NCI-H82 (cell line): ENCODE results near the gene COL1A1.

Source experiments
- DNase-seq: peaks from one replicate; lab custom pipeline; 2025; lab: John Stamatoyannopoulos, UW

COL1A1 gene

DNA sequence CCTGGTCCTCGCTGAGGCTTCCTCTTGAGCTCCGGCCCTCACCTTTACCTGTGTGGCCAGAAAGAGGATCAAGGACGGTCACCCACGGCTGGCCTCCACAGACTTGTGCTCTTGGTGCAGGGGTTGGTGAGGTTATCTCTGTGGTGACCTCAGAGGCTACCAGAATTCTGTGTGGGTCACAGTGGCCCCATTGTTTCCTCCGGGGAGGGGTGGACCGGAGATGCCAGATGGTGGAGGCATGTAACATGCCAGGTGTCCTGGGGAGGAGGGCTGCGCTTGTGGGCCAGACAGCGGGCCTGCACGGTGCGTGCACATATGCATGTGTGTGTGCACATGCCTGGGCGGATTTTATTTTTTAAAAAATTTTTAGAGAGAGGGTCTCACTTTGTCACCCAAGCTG is 29.3 kb downstream of the COL1A1 start:
- DNase-seq = no peak

DNA sequence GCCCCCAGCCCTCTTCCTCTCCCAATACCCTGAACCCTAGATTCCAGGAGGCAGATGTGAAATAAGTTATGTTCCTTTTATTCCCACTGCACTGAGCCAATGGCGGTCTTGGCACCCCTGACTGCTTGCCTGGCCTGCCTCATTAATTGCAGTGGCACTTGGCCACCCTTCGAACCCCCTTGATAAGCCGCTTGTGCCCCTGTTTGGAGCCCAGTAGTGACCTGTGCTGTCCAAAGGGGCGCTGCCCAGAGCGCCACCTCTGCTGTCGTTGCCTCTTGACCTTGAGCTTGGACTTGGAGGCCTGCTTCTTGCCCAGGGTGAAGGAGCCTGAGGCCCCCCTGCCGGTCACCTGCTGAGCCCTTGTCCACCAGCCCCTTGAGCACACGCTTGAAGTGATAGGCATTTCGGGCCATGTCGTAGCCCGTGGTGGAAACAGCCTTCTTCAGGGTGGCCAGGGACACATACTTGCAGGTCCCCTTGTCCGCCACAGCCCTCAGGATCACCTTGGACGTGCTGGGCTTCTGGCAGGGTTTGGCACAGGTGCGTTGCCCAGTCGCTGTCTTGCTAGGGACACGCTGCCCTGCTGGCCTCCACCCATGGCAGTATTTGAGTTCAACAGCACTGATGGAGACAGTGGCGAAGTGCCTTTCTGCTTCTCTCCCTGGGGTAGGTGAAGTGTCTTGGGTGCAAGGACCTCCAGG is 29.9 kb downstream of the COL1A1 start:
- no peak for DNase-seq

DNA sequence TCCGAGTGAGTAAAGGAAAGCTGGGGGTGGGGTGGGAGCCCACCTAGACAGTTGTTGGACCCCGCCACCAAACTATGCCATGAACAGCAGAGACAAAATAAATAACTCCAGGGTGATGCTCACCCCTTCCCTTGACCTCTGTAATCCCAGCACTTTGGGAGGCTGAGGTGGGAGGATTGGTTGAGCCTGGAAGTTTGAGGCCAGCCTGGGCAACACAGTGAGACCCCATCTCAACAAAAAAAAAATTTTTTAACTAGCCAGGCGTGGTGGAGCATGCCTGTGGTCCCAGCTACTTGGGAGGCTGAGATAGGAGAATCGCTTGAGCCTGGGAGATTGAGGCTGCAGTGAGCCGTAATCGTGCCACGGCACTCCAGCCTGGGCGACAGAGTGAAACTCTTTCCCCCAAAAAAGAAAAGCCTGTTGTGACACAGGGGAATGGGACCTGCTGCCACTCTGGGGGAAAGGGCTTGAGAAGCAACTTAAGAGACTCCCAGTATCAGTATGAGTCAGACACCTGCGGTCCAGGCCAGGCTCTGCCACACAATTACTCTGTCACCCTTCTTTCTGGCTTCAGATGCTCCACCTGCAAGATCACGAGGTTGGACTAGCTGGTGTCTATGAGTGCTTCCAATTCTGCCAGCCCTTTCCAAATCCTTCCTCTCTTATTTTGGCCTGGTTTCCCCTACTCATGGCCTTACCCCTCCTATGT is 30.6 kb downstream of the COL1A1 start:
- DNase-seq = no peak

DNA sequence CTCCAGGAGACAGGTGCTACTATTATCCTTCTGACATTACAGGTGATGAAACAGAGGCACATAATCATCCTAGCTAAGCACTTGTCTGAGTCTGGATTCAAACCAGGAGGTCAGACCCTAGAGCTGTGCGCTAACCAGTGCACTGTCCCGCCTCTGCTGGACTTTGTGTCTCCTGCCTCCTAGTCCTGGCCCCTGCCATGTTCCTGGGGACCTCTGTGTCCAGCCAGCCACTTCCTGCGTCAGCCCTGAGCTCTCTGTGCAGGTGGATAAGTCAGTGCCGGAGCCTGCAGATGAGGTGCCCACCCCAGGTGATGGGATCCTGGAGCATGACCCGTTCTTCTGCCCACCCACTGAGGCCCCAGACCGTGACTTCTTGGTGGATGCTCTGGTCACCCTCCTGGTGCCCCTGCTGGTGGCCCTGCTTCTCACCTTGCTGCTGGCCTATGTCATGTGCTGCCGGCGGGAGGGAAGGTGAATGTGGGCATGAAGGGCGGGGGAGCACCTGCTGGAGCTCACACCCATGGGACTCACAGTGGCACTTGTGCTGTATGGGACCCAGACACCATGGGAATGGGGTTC is 31.5 kb downstream of the COL1A1 start:
- DNase-seq = no peak

DNA sequence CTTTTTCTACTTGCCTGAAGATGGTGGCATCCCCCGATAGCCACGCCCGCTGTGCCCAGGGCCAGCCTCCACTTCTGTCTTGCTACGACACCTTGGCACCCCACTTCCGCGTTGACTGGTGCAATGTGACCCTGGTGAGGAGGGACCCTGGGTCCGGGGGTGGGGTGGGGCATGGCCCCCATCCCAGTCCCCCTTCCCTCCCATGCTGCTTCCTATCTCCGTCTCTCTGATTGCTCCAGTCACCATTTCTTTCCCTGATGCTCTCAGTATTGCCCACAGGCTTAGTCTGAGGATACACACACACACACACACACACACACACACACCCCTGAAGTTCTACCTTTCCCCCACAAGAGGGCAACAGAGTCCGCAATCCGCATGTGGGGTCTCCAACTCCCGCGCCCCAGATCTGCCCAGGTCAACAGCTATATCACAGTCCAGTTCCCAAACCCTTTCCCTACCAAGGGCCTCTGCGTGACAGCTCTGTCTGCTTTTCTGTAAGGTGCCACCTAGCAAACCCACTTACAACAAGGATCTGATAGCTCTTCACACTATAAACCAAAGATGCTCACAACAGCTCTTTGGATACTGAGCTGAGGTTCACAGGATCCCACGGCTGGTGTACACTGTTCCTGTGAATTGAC is 32.2 kb downstream of the COL1A1 start:
- DNase-seq = peak; percentile 77

DNA sequence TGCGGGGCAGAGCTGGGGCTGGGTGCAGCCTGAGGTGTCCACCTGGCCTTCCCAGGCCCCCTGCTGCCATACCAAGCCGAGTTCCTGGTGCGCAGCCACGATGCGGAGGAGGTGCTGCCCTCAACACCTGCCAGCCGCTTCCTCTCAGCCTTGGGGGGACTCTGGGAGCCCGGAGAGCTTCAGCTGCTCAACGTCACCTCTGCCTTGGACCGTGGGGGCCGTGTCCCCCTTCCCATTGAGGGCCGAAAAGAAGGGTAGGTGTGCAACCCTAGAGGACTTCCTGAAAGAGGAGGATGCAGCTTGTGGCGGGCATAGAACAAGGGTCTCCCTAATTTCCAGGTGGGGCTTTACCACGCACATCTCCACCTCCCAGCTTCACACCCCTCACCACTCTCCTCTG is 33.1 kb downstream of the COL1A1 start:
- DNase-seq = no peak

DNA sequence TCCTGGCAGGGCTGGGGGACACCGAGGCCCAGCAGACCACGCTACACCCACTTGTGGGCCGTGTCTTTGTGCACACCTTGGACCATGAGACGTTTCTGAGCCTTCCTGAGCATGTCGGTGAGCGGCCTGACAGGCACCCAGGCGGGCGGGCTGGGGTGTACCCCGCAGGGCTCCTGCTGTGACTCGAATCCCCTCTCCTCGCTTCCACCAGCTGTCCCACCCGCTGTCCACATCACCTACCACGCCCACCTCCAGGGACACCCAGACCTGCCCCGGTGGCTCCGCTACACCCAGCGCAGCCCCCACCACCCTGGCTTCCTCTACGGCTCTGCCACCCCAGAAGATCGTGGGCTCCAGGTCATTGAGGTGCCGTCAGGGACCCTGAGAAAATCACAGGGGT is 34.1 kb downstream of the COL1A1 start:
- no peak for DNase-seq

DNA sequence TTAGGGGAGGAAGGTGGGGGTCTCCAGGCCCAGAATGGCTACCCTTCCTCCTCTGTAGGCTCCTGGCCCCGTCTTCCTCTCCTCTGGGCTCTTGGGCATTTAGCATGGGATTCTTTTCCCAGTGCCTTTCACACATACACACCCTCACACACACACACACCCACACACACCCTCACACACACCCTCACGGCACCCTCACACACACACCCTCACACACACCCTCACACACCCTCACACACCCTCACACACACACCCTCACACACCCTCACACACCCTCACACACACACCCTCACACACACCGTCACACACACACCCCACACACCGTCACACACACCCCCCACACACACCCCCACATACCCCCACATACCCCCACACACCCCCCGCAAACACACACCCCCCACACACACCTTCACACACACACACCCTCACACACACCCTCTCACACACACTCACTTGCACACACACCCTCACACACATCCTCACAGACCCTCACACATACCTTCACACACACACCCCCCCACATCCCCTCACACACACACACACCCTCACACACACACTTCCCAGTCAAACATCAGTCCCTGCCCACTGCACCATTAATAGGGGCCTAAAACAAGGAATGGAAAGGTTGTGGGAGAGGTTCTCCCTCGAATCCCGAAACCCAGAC is 34.8 kb downstream of the COL1A1 start:
- no peak for DNase-seq

DNA sequence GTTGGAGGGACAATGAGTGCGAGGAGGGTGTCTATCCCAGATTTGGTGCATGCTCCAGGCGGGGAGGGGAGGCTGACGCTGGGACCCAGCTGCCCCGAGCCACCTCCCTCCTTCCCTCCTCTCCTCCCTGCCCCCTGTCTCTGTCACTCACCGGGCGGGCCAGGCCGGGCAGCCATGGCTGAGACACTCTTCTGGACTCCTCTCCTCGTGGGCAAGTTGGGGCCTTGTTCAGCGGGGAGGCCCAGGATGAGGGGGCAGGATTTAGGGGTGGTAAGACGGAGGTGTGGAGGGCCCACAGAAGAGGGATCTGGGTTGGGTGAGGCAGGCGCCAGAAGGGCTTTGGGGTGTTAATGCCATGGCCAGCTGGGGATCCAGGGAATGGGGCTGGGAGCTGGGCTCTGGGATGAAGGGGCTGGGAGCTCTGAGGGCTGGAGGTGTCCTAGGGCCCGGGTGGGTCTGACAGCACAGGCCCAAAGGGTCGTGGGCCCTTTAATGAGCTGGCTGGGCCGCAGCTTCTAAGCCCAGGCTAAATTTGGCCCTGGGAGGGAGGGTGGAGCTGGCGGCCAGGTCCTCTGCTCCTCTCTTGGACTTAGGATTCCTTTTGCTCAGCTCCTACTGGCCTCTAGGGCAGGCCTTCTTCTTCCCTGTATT is 35.4 kb downstream of the COL1A1 start, which contains the start of gene SGCA:
Gene SGCA (plus strand): TSS at position 139 of the 651 bp plus-strand sequence. CDS start 36 bp downstream, at position 175.
- no peak for DNase-seq

DNA sequence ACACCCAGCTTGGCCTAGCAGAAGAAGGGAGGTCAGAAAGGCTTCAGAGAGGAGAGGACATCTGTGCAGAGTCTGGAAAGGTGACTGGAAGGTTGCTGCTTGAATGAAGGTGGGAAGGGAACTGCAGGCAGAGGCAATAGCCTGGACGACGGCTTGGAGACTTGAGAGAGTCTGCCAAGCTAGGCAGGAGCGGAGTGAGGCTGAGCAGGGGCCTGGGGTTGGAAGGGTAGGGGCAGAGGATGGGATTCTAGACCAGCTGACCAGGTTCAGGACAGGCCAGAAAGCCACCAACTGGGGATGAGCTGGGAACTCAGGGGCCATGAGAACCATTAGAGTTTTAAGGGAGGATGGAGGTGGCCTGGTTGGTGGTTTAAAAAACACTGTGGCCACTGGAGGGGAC is 36.0 kb downstream of the COL1A1 start:
- DNase-seq = no peak

DNA sequence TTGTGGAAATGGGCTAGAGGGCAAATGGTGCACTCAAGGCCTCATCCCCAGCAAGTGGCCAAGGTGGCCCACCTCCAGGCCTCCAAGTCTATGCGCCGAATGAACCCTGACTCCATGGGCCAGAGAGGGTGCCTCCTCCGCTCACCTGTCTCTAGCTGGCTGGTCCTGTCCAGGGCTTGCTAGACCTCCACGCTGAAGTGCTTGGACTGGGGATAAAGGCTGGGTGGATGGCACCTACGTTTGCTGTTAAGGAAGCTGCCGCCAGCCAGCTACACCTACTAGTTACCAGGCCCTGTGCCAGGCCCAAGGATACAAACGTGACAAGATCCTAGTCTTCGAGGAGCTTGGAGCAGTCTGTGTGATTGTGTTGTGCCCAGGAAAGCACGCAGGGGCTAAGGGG is 36.4 kb downstream of the COL1A1 start:
- no peak for DNase-seq

DNA sequence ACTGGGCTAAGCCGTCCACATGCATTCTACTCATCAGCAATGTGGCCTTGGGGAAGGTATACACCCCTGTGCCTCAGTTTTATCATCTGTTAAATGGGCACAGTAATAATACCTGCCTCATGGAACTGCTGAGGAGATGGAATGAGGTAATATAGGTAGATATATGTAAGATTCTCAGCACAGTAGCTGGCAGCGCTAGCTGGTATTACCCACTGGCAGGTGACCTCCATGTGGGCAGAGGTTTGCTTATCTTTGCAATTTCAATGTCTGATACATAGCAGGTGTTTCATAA is 36.8 kb downstream of the COL1A1 start:
- DNase-seq = no peak

DNA sequence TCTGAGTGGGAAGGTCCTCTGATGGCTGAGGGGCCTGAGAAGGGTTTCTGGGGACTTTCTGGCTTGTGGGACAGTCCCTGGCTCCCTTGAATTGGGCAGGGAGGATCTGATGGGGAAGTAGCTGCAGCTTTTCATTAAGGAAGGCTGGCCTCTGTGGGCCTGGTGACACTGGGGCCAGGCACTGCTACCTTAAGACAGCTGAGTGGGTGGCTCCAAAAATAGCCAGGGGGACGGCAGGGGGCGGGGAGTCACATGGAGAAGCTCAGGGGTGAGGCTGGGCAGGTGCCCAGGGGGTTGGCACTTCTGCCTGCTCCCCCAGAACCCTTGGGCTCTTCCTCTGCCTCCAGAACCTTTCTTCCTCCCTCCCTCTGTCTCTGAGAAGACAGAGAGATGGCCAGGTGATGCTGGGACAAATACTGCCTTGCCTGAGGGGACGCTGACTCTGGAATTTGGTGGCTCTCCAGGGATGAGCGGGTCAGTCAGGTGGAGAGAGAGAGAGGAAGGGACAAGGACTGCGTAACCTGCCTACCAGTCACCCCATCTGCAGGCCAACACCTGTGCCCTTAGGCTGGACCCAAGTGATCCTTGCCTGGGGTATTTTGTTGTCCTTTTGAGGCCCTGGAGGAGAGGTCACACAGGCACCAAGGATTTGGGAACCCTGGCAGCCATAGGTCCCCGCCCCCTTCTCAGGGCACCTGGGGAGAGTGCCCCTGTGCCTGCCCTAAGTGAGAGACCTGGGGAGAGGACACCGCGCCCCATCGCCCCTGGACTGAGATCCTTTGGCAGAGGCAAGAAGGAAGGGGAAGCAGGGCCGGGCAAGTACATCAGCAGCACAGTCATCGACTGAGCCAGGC is 37.4 kb downstream of the COL1A1 start:
- DNase-seq = no peak

DNA sequence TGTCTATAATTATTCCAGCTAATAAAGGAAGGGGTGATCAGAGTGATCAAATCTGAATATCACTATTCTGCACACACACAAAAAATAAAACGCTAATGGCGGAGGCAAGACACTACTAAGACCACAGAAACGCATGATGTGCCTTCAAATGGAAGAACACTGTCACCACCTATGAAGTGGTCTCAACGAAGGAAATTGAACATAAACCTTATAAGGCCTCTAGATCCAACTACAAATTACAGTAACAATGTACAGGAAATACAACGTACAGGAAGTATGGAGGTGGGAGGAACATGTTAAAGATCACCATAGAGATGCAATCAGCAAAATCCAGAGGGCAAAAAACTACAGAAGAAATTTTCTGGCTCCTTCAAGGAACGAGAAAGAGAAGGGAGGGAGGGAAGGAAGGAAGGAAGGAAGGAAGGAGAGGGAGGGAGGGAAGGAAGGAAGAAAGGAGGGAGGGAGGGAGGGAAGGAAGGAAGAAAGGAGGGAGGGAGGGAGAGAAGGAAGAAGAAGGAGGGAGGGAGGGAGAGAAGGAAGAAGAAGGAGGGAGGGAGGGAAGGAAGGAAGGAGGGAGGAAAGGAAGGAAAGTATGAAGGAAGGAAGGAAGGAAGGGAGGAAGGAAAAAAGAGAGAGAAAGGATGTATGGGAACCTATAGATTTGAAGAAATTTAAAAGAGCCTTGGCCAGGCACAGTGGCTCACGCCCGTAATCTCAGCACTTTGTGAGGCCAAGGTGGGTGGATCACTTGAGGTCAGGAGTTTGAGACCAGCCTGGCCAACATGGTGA is 38.8 kb downstream of the COL1A1 start:
- no peak for DNase-seq

DNA sequence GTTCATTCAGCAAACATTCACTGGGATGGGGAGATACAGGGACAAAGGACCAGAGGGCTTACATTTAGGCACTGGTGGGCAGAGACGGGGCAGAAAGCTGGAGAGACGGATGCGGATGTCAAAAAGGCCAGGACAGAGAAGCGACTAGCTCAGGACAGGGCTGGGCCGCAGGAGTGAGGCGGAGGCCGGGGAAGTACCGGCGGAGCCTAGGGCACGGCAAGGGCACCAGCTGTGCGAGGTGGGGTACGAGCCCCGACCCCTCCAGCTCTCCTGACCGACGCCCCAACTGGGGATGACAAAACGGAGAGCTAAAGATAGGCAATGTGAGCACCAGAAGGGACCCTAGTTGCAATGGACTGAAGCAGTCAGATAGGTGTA is 39.5 kb downstream of the COL1A1 start:
- DNase-seq = no peak

DNA sequence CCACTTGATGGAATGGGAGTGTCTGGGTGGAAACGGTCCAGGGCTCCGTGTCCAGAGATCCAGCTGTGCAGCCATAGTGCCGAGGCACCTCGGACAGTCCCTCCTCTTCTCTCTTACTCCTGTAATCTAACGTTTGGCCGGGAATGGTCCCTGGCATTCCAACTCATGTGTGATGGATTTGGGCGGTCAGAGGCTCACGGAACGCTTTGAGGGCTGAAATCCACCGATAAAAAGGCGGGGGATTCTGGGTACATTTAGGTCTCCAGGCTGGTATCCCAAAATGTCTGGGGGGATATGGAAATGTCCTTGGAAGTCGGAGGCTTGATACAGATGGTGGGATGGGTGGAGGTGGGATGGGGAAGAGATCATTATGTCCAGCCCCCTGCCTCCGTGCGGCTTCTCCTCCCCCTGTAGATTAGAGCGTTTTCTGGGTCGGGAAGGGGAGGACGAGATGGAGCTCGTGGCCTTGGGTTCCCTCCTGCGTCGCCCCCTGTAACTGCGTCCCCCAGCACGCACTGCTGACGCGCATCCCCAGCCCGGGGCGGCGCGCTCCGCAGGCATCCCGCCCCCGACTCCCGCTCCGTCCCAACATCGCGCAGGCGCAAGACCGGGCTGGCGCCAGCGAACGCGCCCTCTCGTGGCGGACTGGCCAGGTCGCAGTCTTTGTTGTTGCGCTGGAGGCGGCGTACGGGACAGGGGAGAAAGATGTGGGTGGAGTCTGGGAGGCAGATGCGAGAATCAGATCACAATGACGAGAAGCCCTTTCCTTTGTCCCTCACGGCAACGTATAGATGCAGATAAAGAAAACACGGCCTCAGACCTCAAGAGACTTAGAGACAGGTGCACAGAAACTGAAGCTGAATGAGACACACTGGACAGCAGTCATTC is 40.2 kb downstream of the COL1A1 start:
- peak; percentile 97 for DNase-seq

DNA sequence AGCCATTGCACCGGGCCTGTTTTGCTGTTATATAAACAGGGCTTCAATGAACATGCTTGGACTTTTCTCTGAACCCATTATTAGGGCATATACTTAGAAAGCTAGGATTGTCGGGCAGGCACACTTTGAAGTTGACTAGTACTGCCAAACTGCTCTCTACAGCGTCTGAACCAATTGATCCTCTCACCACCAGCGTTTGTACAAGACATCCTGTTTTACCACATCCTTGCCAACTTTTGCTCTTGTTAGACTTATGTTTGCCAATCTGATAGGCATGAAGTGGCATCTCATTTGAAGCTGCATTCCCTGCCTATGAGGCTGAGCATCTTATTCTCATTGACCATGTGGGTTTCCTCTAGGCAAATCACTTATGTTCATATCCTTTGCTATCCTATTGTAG is 43.5 kb downstream of the COL1A1 start:
- DNase-seq = no peak

DNA sequence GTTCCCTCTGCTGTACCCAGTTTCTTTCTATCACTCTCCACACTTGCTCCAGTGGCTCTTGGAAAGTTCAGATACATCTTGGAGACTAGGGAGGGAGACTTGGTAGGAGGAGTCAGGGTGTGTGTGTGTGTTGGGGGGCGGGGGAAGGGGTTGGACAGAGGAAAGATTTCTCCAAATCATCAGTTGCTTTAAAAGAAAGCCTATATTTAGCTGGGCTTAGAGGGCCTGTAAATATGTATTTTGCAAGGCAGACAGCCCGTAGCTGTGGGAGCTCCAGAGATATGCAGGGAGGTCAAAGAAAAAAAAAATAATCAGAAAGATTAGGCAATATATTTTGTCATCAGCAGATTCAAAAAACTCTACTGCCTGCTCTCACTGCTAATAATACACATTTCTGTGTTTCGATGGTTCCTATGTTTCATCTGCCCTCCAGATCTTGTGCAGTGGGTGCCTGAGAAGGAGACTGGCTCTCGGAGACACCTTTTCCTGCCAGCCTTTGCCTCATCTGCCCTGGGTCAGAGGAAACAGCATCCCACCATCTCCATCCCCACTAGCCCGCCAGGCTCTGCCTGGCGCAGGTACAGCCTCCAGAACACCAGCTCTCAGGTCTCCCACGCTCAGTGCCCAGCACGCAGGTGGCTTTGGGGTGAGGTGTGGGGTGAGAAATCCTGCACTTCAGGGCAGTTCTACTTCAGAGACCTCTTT is 46.2 kb downstream of the COL1A1 start:
- no peak for DNase-seq

DNA sequence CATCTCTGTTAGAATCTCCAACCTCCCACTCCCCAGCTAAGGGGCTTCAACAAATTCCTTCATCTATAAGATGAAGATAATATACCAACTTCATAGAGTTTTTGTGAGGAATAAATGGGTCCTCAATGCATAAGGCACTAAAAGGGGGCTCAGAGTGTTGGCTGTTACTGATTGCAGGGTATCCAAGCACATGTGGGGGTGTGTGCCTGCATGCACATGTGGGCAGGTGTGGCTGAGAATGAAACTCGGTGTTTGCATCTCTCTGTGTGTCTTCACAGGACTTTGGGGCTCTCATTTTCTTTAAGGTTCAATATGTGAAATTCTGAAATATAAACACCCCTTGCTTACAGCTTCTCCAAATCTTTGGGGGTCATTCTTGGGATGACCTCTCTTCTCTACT is 46.8 kb downstream of the COL1A1 start:
- no peak for DNase-seq
